B cell (primary cell): ENCODE data around the gene C3orf49.

Experiments
- EZH2 ChIP-seq: IDR thresholded peaks from 2 replicates; pipeline ENCODE4 v1.6.1; 2012; ENCODE audit warnings: borderline replicate concordance, low read depth, mild to moderate bottlenecking, moderate library complexity, low read length; ENCODE audit not compliant: insufficient read depth, poor library complexity, severe bottlenecking
- TF ChIP-seq, protein P1 (sequence below): fragments of 200-600 bp; IDR thresholded peaks from one replicate; pipeline ENCODE4 v1.8.0; 2022; ENCODE audit warnings: antibody characterized with exemption, mild to moderate bottlenecking

DNA sequence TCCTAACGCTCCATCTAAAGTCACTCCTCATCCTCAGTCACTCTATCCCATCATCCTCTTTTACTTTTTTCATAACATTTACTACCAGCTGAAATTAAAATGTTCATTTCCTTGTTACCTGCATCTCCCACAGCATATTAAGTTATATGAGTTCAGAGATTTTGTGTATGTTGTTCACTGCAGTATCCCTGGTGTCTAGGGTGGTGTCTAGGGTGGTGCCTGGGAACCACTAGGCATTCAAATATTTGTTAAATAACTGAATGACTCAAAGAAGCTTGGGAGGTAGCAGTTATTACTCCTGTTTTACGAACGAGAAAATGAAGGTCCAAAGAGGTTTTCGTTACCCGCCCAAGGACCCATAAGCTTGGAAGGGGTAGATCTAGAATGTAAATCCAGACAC is 1.9 kb upstream of the C3orf49 start:
- TF ChIP-seq, protein P1, sequence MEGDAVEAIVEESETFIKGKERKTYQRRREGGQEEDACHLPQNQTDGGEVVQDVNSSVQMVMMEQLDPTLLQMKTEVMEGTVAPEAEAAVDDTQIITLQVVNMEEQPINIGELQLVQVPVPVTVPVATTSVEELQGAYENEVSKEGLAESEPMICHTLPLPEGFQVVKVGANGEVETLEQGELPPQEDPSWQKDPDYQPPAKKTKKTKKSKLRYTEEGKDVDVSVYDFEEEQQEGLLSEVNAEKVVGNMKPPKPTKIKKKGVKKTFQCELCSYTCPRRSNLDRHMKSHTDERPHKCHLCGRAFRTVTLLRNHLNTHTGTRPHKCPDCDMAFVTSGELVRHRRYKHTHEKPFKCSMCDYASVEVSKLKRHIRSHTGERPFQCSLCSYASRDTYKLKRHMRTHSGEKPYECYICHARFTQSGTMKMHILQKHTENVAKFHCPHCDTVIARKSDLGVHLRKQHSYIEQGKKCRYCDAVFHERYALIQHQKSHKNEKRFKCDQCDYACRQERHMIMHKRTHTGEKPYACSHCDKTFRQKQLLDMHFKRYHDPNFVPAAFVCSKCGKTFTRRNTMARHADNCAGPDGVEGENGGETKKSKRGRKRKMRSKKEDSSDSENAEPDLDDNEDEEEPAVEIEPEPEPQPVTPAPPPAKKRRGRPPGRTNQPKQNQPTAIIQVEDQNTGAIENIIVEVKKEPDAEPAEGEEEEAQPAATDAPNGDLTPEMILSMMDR = no peak
- no peak for TF ChIP-seq EZH2
